Measurements from ENCODE around the gene EVA1C.
"Not testable (repeated sequence)": the region's sequence is repeated elsewhere in the genome, so short reads cannot be mapped to it uniquely, and the experiment has no call there.

Gene EVA1C

DNA sequence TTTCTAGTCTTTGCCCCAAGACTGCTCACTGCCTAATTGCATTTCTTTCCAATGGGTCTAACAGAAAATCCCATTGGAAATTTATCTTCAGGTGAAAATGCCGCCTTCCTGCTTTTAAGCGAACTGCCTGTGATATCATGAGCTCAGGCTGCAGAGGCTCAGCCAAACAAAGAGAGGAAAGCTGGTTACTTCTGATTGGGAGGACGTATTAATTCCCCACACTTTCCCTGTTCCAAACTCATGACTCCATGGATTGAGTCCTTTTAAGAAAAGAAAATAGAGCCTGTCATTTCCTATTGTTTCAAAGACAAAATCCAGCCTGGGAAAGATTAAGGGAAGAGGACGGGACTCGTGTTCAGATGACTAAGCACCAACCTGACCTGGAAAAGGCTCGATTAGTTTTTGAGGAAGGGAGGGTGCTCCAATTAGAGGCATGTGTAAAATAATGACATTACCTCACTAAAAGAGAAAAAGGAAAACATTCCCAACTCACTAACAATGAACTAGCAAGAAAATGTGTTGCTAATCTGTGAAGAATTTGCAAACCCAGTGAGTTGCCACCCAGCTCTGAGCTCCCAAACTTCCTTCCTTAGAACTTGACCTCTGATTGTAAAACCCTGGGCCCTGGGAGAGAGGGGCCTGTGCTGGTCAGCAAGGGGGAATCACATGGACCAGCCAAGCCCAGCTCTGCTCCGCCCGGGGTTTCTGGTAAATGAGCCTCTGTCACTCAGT lies 111.6 kb downstream of the EVA1C start:
- DNase-seq (no peak), ATAC-seq (no peak)
- no peaks in the 10 kb centered on the region for H3K36me3 Mint-ChIP-seq (ENCODE audit: low read depth)
- H3K4me1 Mint-ChIP-seq: no peaks in the 10 kb centered on the region
- no peaks in the 10 kb centered on the region for H3K9me3 Mint-ChIP-seq
- no peaks in the 10 kb centered on the region for H3K27me3 Mint-ChIP-seq
- H3K4me3 Mint-ChIP-seq: no peak overlapping the region
- no peak overlapping the region for H3K27ac Mint-ChIP-seq

DNA sequence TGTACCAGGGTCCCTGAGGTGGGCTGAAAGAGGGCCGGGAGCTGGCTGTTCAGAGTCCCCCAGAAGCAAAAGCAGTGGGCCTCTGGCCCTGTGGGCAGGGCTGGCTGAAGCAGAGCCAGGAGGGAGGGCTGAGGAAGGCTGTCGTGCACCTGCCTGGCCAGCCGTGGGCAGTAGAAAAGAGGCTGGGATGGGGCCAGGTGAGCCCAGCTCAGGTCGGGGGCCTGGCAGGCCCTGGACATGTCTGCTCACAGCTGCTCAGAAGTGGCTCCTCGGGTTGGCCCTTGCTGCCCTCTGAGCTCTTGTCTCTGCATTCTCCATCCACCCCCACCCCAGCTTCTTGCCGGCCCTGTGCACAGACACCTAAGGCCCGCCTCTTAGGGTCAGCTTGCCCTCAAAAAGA lies 112.8 kb downstream of the EVA1C start:
- no peaks in the 10 kb centered on the region for H3K9me3 Mint-ChIP-seq
- no peak for ATAC-seq
- H3K27me3 Mint-ChIP-seq: no peaks in the 10 kb centered on the region
- no peaks in the 10 kb centered on the region for H3K4me1 Mint-ChIP-seq
- H3K36me3 Mint-ChIP-seq (ENCODE audit: low read depth): no peaks in the 10 kb centered on the region
- no peak for DNase-seq
- no peak overlapping the region for H3K27ac Mint-ChIP-seq
- H3K4me3 Mint-ChIP-seq: no peak overlapping the region

DNA sequence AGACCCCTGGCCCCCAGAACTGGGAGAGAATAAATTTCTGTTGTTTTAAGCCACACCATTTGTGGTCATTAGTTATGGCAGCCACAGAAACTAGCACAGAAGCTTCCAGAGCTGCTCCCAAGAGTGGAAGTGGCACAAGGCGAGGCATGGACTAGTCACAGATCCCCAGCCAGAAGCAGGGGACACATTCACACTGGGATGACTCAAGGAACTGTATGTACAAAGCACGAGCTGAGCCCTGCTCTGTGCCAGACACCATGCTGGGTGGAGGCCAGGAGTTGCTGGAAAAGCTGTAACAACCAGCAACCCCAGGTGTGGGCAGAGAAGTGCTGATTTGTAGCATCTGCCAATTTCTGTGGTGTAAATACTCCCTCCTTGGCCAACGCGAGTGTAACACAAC lies 117.2 kb downstream of the EVA1C start:
- no peak for ATAC-seq
- Mint-ChIP-seq H3K4me3 (no peak overlapping the region), H3K27me3 (no peaks in the 10 kb centered on the region), H3K27ac (no peak overlapping the region), H3K36me3 (ENCODE audit: low read depth) (no peaks in the 10 kb centered on the region), H3K9me3 (no peaks in the 10 kb centered on the region), H3K4me1 (no peaks in the 10 kb centered on the region)
- no peak for DNase-seq

DNA sequence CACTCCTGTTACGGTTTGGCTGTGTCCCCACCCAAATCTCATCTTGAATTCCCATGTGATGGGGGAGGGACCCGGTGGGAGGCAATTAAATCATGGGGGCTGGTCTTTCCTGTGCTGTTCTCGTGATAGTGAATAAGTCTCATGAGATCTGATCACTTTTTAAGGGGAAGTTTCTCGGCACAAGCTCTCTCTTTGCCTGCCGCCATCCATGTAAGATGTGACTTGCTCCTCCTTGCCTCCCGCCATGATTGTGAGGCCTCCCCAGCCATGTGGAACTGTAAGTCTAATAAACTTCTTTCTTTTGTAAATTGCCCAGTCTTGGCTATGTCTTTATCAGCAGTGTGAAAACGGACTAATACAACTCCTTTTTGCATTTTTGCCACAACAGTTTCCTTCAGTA lies 118.3 kb downstream of the EVA1C start:
- not testable (repeated sequence) for H3K4me1 Mint-ChIP-seq

DNA sequence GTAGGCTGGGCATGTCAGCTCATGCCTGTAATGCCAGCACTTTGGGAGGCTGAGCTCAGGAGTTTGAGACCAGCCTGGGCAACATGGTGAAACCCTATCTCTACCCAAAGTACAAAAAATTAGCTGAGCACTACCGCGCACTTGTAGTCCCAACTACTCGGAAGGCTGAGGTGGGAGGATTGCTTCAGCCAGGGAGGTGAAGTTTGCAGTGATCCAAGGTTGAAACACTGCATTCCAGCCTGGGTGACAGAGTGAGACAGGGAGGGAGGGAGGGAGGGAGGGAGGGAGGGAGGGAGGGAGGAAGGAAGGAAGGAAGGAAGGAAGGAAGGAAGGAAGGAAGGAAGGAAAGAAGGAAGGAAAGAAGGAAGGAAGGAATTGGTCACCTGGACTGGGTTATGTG lies 119.1 kb downstream of the EVA1C start:
- not testable (repeated sequence) for H3K4me3 Mint-ChIP-seq; DNase-seq; ATAC-seq; H3K27me3 Mint-ChIP-seq; H3K4me1 Mint-ChIP-seq; H3K9me3 Mint-ChIP-seq; H3K36me3 Mint-ChIP-seq (ENCODE audit: low read depth); H3K27ac Mint-ChIP-seq

More for the DNA sequence above, 118.3 kb downstream of the EVA1C start:
- not testable (repeated sequence) for H3K27me3 Mint-ChIP-seq; DNase-seq; ATAC-seq; H3K36me3 Mint-ChIP-seq (ENCODE audit: low read depth); H3K9me3 Mint-ChIP-seq; H3K27ac Mint-ChIP-seq; H3K4me3 Mint-ChIP-seq

DNA sequence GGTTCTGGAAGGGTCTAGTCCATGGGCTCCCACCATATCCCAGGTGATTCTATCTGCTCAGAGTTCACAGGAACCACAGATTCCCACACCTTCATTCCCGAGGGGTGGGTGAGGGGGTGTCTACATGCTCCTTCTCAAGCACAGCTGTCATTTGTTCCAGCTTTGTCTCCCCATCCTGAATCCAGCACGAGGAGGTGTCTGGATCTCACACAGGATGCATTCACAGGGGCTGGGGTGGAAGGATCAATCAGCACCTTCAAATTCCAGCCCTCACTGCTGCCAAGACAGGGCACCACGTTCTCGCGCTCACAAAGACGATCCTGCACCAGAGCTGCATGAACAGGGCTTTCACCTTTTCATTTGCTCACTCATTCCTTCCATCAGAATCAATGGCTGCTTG lies 120.1 kb downstream of the EVA1C start:
- no peak for ATAC-seq
- no peaks in the 10 kb centered on the region for H3K36me3 Mint-ChIP-seq (ENCODE audit: low read depth)
- peaks cover 9% of the 10 kb centered on the region for H3K4me1 Mint-ChIP-seq
- no peaks in the 10 kb centered on the region for H3K27me3 Mint-ChIP-seq
- H3K4me3 Mint-ChIP-seq: no peak overlapping the region
- H3K27ac Mint-ChIP-seq: no peak overlapping the region
- no peak for DNase-seq
- no peaks in the 10 kb centered on the region for H3K9me3 Mint-ChIP-seq

DNA sequence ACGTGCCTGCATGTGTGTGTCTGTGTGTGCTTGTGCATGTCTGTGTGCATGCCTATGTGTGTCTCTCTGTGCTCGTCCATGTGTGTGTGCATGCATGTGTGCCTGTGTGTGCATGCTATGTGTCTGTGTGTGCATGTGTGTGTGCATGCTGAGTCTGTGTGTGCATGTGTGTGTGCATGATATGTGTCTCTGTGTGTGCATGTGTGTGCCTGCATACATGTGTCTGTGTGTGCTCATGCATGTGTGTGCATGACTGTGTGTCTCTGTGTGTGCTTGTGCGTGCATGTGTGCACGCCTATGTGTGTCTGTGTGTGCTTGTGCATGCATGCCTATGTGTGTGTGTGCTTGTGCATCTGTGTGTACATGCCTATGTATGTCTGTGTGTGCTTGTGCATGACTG lies 120.5 kb downstream of the EVA1C start:
- peaks cover 10% of the 10 kb centered on the region for H3K4me1 Mint-ChIP-seq
- H3K27me3 Mint-ChIP-seq: no peaks in the 10 kb centered on the region
- ATAC-seq (no peak), DNase-seq (no peak)
- H3K4me3 Mint-ChIP-seq: no peak overlapping the region
- H3K36me3 Mint-ChIP-seq (ENCODE audit: low read depth): no peaks in the 10 kb centered on the region
- H3K9me3 Mint-ChIP-seq: no peaks in the 10 kb centered on the region
- H3K27ac Mint-ChIP-seq: no peak overlapping the region

DNA sequence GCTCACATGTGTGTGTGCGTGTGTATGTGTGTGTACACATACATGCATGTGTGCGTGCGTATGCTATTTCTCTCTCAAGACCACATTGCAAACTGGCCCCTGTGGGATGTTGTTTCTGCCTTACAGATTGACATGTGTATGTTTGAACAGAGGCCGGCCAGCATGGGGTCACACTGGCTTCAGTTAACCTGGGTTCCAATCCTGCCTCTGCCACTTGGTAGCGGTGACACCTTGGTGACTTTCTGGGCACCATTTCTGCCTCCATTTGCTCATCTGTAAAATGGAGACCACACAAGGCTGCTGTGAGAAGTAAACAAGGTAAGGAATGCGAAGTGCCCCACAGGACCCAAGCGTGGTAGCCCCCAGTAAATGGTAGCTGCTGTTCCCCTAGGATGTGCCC lies 121.1 kb downstream of the EVA1C start:
- ATAC-seq (no peak), DNase-seq (no peak)
- no peaks in the 10 kb centered on the region for H3K36me3 Mint-ChIP-seq (ENCODE audit: low read depth)
- H3K9me3 Mint-ChIP-seq: no peaks in the 10 kb centered on the region
- no peak overlapping the region for H3K27ac Mint-ChIP-seq
- H3K4me1 Mint-ChIP-seq: peaks cover 14% of the 10 kb centered on the region
- H3K27me3 Mint-ChIP-seq: no peaks in the 10 kb centered on the region
- no peak overlapping the region for H3K4me3 Mint-ChIP-seq

DNA sequence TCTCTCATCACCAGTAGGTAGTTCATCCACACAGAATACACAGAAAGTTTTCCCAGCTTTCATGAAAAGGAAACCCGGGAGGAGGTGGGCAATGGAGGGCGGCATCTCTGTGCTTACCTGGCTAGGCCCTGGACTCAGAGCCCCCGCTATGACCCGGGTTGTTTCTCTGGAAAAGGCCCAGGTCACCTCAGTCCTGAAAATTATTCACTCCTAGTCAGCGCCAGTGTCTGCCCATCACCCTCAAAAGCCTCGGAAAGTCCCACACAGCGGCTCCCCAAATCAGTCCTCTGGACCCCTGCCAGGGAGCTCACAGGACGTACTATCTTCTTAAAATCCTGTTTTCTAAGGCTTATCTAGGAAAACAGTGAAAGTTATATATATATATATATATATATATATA lies 121.6 kb downstream of the EVA1C start:
- Mint-ChIP-seq H3K36me3 (ENCODE audit: low read depth) (no peaks in the 10 kb centered on the region), H3K4me1 (peaks cover 19% of the 10 kb centered on the region), H3K27me3 (no peaks in the 10 kb centered on the region), H3K27ac (no peak overlapping the region), H3K9me3 (no peaks in the 10 kb centered on the region), H3K4me3 (no peak overlapping the region)
- ATAC-seq (no peak), DNase-seq (no peak)

DNA sequence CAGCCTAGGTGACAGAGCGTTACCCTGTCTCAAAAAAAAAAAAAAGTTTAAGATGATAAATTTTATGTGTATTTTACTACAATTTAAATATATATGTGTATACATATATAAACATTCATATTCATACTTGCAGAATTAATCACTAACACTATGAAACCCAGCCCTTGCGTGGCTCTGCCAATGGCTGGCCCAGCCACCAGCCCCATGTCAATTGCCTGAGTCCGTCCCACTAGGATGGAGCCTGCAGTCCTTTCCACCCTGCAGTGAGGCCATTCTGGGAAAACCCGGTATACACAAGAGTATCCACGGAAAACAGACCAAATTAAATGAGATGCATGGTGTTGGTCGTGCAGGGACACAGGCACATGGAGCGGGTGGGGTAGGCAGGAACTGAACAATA lies 123.1 kb downstream of the EVA1C start:
- Mint-ChIP-seq H3K4me1 (peaks cover 19% of the 10 kb centered on the region), H3K36me3 (ENCODE audit: low read depth) (no peaks in the 10 kb centered on the region), H3K27ac (no peak overlapping the region), H3K27me3 (no peaks in the 10 kb centered on the region), H3K9me3 (no peaks in the 10 kb centered on the region), H3K4me3 (no peak overlapping the region)
- no peak for DNase-seq
- no peak for ATAC-seq

DNA sequence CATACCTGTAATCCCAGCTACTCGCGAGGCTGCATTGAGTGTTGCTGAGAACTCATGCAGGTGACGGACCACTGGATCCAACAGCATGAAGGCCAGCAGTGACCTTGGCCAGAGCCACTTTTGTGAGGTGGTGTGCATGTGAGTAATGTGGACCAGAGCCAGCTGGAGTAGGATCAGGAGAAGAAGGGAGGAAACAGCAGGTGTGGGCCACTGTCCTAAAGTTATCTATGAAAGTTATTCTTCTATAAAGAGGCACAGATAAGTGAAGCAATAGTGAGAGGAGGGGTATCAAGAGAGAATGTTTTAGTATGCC lies 125.0 kb downstream of the EVA1C start:
- H3K9me3 Mint-ChIP-seq: no peaks in the 10 kb centered on the region
- no peak overlapping the region for H3K27ac Mint-ChIP-seq
- no peaks in the 10 kb centered on the region for H3K36me3 Mint-ChIP-seq (ENCODE audit: low read depth)
- H3K4me3 Mint-ChIP-seq: peak overlapping the region; percentile 12
- DNase-seq: no peak
- peaks cover 19% of the 10 kb centered on the region for H3K4me1 Mint-ChIP-seq
- ATAC-seq: no peak
- H3K27me3 Mint-ChIP-seq: no peaks in the 10 kb centered on the region

DNA sequence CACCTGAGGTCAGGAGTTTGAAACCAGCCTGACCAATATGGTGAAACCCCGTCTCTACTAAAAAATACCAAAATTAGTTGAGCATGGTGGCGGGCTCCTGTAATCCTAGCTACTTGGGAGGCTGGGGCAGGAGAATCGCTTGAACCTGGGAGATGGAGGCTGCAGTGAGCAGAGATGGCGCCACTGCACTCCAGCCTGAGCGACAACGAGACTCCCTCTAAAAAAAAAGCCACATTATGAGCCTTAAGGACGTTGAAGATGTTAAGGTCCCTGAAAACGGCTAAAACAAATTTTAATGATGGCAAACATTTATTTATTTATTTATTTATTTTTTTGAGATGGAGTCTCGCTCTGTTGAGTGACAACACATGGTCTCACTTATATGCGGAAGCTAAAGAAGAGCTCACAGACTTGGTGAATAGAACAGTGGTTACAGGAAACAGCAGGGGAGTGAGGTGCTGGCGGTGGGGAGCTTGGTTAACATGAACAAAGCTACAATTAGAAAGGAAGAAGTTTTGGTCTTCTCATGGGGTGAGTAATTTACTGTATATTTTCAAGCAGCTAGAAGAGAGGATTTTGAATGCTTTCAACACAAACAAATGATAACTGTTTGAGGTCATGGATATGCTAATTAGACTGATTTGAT lies 125.8 kb downstream of the EVA1C start:
- peak; percentile 9 for DNase-seq
- H3K36me3 Mint-ChIP-seq (ENCODE audit: low read depth): no peaks in the 10 kb centered on the region
- H3K9me3 Mint-ChIP-seq: no peaks in the 10 kb centered on the region
- H3K27ac Mint-ChIP-seq: peak overlapping the region; percentile 23
- H3K4me1 Mint-ChIP-seq: peaks cover 19% of the 10 kb centered on the region
- H3K4me3 Mint-ChIP-seq: peak overlapping the region; percentile 25
- ATAC-seq: peak; percentile 80
- no peaks in the 10 kb centered on the region for H3K27me3 Mint-ChIP-seq

DNA sequence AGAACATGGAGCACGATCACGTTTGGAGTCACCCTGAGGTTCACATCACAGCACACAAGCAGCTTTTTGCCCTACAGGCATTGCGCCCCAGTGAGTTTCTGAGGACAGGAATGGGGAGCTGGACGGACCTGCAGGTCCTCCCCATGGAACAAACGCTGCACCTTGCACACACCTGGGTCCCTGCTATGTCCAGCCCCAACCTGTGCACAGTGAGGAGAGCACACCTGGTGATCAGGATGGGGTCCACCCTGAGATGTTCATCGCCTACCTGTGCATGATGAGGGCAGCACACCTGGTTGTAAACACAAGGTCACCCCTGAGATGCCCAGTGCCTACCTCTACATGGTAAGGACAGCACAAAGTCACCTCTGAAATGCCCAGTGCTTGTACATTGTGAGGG lies 126.9 kb downstream of the EVA1C start:
- DNase-seq (no peak), ATAC-seq (no peak)
- H3K27me3 Mint-ChIP-seq: no peaks in the 10 kb centered on the region
- no peaks in the 10 kb centered on the region for H3K9me3 Mint-ChIP-seq
- no peak overlapping the region for H3K27ac Mint-ChIP-seq
- H3K4me3 Mint-ChIP-seq: no peak overlapping the region
- no peaks in the 10 kb centered on the region for H3K36me3 Mint-ChIP-seq (ENCODE audit: low read depth)
- H3K4me1 Mint-ChIP-seq: peaks cover 19% of the 10 kb centered on the region

DNA sequence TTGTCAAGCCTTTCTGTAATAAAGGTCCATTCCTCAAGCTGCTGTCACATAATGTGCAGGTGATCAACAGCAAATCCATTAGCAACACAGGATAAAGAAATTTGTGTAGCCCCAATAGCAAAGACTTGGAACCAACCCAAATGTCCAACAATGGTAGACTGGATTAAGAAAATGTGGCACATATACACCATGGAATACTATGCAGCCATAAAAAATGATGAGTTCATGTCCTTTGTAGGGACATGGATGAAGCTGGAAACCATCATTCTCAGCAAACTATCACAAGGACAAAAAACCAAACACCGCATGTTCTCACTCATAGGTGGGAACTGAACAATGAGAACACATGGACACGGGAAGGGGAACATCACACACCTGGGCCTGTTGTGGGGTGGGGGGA lies 130.6 kb downstream of the EVA1C start:
- not testable (repeated sequence) for H3K36me3 Mint-ChIP-seq (ENCODE audit: low read depth); H3K4me3 Mint-ChIP-seq; H3K27ac Mint-ChIP-seq; DNase-seq; ATAC-seq; H3K4me1 Mint-ChIP-seq; H3K27me3 Mint-ChIP-seq; H3K9me3 Mint-ChIP-seq

DNA sequence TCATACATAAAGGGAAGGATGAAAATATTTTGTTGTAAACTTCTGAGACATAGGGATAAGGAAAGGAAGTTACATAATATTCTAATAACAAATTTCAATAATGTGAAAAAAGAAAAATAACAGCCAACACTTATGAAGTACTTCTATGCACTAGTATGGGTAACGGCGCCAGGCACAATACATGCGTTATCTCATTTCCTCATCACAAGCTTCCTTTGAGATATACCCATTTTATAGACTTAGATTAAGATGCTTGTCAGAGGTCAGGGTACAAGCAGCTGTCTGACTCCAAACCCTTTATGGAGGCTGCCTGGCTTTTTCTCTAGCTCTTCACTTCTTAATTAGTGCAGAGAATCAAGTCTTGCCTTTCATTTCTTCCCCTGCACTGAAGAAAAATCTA lies 131.5 kb downstream of the EVA1C start:
- peaks cover 1% of the 10 kb centered on the region for H3K4me1 Mint-ChIP-seq
- H3K27ac Mint-ChIP-seq: no peak overlapping the region
- no peak overlapping the region for H3K4me3 Mint-ChIP-seq
- DNase-seq: no peak
- no peaks in the 10 kb centered on the region for H3K27me3 Mint-ChIP-seq
- H3K9me3 Mint-ChIP-seq: no peaks in the 10 kb centered on the region
- no peaks in the 10 kb centered on the region for H3K36me3 Mint-ChIP-seq (ENCODE audit: low read depth)
- ATAC-seq: no peak

DNA sequence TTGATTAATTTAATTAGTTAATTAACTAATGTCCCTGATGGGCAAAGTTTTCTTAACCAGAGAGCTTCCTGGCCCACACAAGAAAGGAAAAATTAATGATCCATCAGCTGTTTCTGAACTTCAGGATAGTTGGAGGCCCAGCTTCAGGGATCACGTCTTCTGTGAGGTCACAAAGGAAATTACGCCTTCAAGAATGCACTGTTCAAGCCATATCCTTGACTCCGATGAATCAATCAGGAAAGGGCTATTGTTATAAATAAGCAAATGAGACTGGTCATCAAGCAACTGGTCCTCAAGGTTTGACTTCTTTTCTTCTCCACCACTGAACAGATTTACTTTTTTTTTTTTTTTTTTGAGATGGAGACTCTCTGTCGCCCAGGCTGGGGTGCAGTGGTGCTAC lies 132.2 kb downstream of the EVA1C start:
- Mint-ChIP-seq H3K4me3 (no peak overlapping the region), H3K27ac (no peak overlapping the region), H3K9me3 (no peaks in the 10 kb centered on the region), H3K27me3 (no peaks in the 10 kb centered on the region), H3K4me1 (no peaks in the 10 kb centered on the region), H3K36me3 (ENCODE audit: low read depth) (no peaks in the 10 kb centered on the region)
- no peak for DNase-seq
- no peak for ATAC-seq

Measured in activated naive CD8-positive, alpha-beta T cell treated with anti-CD3 and anti-CD28 coated beads, Interleukin-2, amount 50 U/mL, for 24 hours (primary cell).